Measurements from ENCODE around the gene MOSMO. TPM values are rescaled to one million over a fixed set of nuclear protein-coding genes. Genes with fewer than 3 reads are reported as not detected.

MOSMO gene
- total RNA-seq, 1 donor from 2014 or later, result 12.1 TPM

DNA sequence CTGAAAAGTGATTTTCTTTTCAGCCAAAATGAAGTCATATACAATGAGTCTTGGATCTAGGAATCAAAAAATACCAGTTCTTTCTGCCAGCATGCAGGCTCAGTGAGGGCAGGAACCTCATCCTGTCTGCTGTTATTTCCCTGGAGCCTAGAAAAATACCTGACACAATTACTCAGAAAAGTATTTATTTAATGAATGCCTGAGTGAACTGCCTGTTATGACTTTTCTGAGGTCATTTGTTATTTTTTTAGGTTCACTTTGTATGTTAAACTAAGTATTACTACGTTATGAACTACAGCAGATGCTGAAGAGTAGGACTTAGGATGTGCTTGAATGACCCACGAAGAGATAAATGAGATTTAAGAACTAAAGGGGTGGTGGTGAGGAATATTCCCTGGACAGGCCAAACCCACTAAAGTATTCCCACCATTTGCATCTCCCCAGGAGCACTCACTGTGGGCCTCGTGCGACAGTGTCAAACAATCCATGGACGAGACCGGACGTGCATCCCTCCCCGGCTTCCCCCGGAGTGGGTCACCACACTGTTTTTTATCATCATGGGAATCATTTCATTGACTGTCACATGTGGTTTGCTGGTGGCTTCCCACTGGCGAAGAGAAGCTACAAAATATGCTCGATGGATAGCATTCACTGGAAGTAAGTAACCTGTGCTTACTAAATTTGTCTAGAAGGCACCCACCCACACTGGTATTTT lies 67.3 kb downstream of the MOSMO start:
- Histone ChIP-seq H3K4me1 (peaks cover 35% of the 10 kb centered on the region), H3K27ac (replicated peaks) (no peak overlapping the region), H3K4me3 (no peak overlapping the region), H3K9me3 (replicated peaks) (no peaks in the 10 kb centered on the region), H3K27me3 (ENCODE audit: low read depth) (no peaks in the 10 kb centered on the region), H3K36me3 (no peaks in the 10 kb centered on the region)
- DNase-seq, result no peak
- intact Hi-C loops (cut with micrococcal nuclease), result loop anchor here (5.0 kb wide), 1 partner anchor 73 kb away; the partner anchor contains the start of gene PDZD9
- TF ChIP-seq, protein P1, sequence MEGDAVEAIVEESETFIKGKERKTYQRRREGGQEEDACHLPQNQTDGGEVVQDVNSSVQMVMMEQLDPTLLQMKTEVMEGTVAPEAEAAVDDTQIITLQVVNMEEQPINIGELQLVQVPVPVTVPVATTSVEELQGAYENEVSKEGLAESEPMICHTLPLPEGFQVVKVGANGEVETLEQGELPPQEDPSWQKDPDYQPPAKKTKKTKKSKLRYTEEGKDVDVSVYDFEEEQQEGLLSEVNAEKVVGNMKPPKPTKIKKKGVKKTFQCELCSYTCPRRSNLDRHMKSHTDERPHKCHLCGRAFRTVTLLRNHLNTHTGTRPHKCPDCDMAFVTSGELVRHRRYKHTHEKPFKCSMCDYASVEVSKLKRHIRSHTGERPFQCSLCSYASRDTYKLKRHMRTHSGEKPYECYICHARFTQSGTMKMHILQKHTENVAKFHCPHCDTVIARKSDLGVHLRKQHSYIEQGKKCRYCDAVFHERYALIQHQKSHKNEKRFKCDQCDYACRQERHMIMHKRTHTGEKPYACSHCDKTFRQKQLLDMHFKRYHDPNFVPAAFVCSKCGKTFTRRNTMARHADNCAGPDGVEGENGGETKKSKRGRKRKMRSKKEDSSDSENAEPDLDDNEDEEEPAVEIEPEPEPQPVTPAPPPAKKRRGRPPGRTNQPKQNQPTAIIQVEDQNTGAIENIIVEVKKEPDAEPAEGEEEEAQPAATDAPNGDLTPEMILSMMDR (IDR thresholded peaks at IDR 0.05; ENCODE audit: borderline replicate concordance), result no peak

DNA sequence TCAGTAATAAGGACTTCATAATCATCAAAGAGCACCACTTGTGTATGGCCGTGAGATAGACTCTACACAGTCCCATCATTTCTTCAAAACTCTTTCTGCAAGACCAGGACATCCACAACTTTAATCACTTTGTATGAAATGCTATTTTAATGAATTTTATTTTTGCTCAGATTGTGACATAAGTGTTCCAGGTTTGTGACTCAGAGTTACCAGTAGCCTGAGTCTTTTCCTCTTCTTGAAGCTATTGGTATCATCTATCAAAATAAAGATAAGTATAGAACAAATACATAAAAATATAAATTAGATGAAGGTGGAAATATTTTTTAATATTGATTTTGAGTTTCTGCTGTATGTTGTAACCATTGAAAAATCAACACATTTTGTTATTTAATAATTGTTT lies 67.9 kb downstream of the MOSMO start:
- TF ChIP-seq, protein P1 (IDR thresholded peaks at IDR 0.05; ENCODE audit: borderline replicate concordance), result no peak
- no peaks in the 10 kb centered on the region for H3K9me3 ChIP-seq (replicated peaks)
- H3K27me3 ChIP-seq (ENCODE audit: low read depth), result no peaks in the 10 kb centered on the region
- no peak overlapping the region for H3K27ac ChIP-seq (replicated peaks)
- peaks cover 29% of the 10 kb centered on the region for H3K4me1 ChIP-seq
- H3K4me3 ChIP-seq, result no peak overlapping the region
- H3K36me3 ChIP-seq, result no peaks in the 10 kb centered on the region
- DNase-seq, result no peak
- intact Hi-C loops (cut with micrococcal nuclease), result loop anchor here (5.0 kb wide), 1 partner anchor 73 kb away; the partner anchor contains the start of gene PDZD9

DNA sequence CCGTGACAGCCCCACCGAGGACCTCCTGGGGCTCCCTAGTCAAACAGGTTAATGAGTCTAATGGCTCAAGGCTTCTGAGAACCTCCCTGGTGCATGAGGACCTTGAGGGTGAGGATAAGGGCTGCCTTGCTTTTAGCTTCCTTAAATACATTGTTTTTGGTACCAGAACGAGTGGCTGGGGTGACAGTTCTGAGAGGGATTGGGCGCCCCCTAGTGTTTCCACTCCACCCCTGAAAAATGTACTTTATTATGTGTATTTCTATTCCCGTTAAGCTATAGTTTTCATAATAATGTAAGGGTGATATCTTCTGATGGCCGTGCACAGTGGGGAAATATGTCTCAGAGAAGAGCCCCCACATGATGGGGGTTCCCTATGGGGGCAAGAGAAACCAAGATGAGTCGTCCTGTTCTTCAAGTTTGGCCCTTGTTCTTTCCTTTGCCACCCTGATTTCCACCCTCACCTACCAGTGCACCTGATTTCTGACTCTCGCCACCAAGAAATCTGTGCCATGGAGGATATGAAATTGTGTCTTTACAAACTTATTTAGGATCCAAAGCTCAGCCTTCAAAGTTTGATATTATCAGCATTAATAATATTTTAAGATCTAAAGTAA lies 69.9 kb downstream of the MOSMO start:
- Histone ChIP-seq H3K9me3 (replicated peaks) (no peaks in the 10 kb centered on the region), H3K27me3 (ENCODE audit: low read depth) (no peaks in the 10 kb centered on the region), H3K36me3 (no peaks in the 10 kb centered on the region), H3K27ac (replicated peaks) (no peak overlapping the region), H3K4me1 (peaks cover 16% of the 10 kb centered on the region), H3K4me3 (no peak overlapping the region)
- peak; percentile 41 for DNase-seq
- intact Hi-C loops (cut with micrococcal nuclease), result loop anchor here (5.0 kb wide), 1 partner anchor 76 kb away; the partner anchor contains the start of gene PDZD9
- TF ChIP-seq, protein P1 (IDR thresholded peaks at IDR 0.05; ENCODE audit: borderline replicate concordance), result peak; percentile 90

DNA sequence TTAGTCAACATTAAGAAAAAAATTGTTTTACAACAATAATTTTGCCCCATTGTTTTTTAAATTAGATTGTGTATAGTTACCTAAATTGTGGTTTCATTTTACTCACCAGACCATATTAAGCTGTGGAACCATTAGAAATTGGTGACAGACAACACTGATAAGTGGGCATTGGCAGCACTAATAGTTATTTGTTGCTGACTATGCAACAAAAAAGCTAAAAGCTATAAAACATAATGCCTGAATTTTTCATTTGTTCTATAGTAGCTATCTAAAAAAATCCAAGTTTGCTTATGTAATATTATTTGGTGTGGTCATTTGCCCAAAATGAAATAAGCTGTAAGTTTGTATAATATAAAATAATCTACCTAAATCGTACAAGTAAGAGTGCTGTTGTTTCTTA lies 70.7 kb downstream of the MOSMO start:
- H3K9me3 ChIP-seq (replicated peaks), result no peaks in the 10 kb centered on the region
- H3K27me3 ChIP-seq (ENCODE audit: low read depth), result no peaks in the 10 kb centered on the region
- H3K36me3 ChIP-seq, result no peaks in the 10 kb centered on the region
- H3K4me3 ChIP-seq, result no peak overlapping the region
- H3K4me1 ChIP-seq, result peaks cover 11% of the 10 kb centered on the region
- DNase-seq, result no peak
- intact Hi-C loops (cut with micrococcal nuclease), result loop anchor here (5.0 kb wide), 1 partner anchor 76 kb away; the partner anchor contains the start of gene PDZD9
- TF ChIP-seq, protein P1 (IDR thresholded peaks at IDR 0.05; ENCODE audit: borderline replicate concordance), result no peak
- no peak overlapping the region for H3K27ac ChIP-seq (replicated peaks)

DNA sequence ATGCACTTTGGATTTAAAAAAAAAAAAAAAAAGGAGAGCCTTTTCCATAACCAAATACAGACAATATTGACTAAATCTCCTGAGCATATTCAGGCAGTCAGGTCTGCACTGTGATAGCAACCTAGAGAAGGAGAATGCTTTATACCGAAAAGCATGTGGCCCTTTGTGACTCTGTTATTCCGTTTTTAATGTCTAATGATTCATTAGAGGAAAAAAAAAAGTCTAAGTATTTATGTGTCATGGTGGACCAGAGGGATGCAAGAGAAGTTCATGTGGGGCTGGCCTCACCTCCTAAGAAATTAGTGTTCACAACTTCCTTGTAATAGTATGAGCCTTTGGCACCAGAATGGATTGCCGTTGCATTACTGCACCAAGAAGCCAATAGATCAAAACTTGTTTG lies 73.1 kb downstream of the MOSMO start:
- Histone ChIP-seq H3K4me3 (no peak overlapping the region), H3K9me3 (replicated peaks) (no peaks in the 10 kb centered on the region), H3K4me1 (peaks cover 5% of the 10 kb centered on the region), H3K36me3 (no peaks in the 10 kb centered on the region), H3K27me3 (ENCODE audit: low read depth) (no peaks in the 10 kb centered on the region), H3K27ac (replicated peaks) (no peak overlapping the region)
- intact Hi-C loops (cut with micrococcal nuclease), result no loop called here
- DNase-seq, result no peak
- TF ChIP-seq, protein P1 (IDR thresholded peaks at IDR 0.05; ENCODE audit: borderline replicate concordance), result no peak

Data from left ventricle myocardium inferior (tissue), 1 donor.